ENCODE data around the gene PHF8. TPM values are rescaled to one million over a fixed set of nuclear protein-coding genes. Genes with fewer than 3 reads are reported as not detected.

PHF8 gene
- total RNA-seq, 1 donor from 2014 or later: 10.8 TPM

DNA sequence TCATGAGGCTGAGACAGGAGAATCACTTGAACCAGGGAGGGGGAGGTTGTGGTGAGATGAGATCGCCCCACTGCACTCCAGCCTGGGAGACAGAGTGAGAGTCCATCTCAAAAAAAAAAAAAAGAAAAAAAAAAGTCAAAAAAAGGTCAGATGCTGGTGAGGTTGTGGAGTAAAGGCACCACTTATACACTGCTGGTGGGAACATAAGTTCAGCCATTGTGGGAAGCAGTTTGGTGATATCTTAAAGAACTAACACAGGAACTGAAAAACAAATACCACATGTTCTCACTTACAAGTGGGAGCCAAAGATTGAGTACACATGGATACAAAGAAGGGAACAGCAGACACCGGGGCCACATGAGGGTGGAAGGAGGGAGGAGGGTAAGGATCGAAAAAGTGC is 149.0 kb downstream of the PHF8 start:
- ATAC-seq (ENCODE audit: poor library complexity) (no peak), DNase-seq (no peak)
- intact Hi-C loops (cut with DNase I): no loop called here

Other genes with a start within 250 kb of the PHF8 start
- 6.1 TPM for gene FAM120C, start 138.8 kb upstream of the PHF8 start, total RNA-seq